K562 (cell line): Measurements from ENCODE around the gene GPATCH3. TPM values are rescaled to one million over a fixed set of nuclear protein-coding genes. Genes with fewer than 3 reads are reported as not detected.

Experiments used
- ARNT ChIP-seq, 2 experiments: fragments of 450-650 bp; IDR thresholded peaks; 2 replicates each; pipeline ENCODE4 v1.6.1; 2016; ENCODE audit warnings: mild to moderate bottlenecking in 1 of 2
- BRCA1 ChIP-seq, 2 experiments: fragments of 450-650 bp in 1 of 2; sonication (generic) in 1 of 2; formaldehyde crosslinking in 1 of 2; IDR thresholded peaks; 2 replicates each; pipeline versions ENCODE4 v1.5.0 to v1.6.1; 2017 to 2020; ENCODE audit warnings: mild to moderate bottlenecking in 1 of 2, missing genetic modification reagents in 1 of 2
- CREB3 ChIP-seq: fragments of 450-650 bp; conservative IDR thresholded peaks from 2 replicates; pipeline ENCODE4 v1.6.1; 2016; ENCODE audit warnings: missing genetic modification characterization, low read depth, mild to moderate bottlenecking, missing compliant biosample characterization, moderate library complexity
- DLX4 ChIP-seq: fragments of 250-450 bp; sonication (Bioruptor Pico); IDR thresholded peaks from 2 replicates; pipeline ENCODE4 v1.6.1; 2021; ENCODE audit warnings: mild to moderate bottlenecking
- HCFC1 ChIP-seq: IDR thresholded peaks from 2 replicates; pipeline ENCODE4 v1.6.1; 2012; ENCODE audit warnings: low read depth, low read length, improper control_type of control experiment
- HSF4 ChIP-seq: fragments of 250-450 bp; sonication (Bioruptor Pico); IDR thresholded peaks from 2 replicates; pipeline ENCODE4 v2.1.2; 2022; ENCODE audit warnings: mild to moderate bottlenecking, moderate library complexity, borderline replicate concordance
- JUNB ChIP-seq: fragments of 450-650 bp; formaldehyde crosslinking; conservative IDR thresholded peaks from 2 replicates; pipeline ENCODE4 v1.4.0; 2020; ENCODE audit warnings: mild to moderate bottlenecking
- JUND ChIP-seq, 2 experiments: IDR thresholded peaks; 2 replicates in 1 of 2; 3 replicates in 1 of 2; pipeline ENCODE4 v1.6.1; 2011; ENCODE audit warnings: borderline replicate concordance in 2 of 2, low read depth in 2 of 2, low read length in 2 of 2, improper control_type of control experiment in 1 of 2, missing biosample characterization in 1 of 2, missing genetic modification characterization in 1 of 2, missing genetic modification reagents in 1 of 2
- MCM2 ChIP-seq: fragments of 450-650 bp; IDR thresholded peaks from 2 replicates; pipeline ENCODE4 v1.6.1; 2017; ENCODE audit warnings: low read depth, mild to moderate bottlenecking
- SMC3 ChIP-seq: conservative IDR thresholded peaks from 2 replicates; pipeline ENCODE4 v1.6.1; 2011; ENCODE audit warnings: low read depth, low read length, improper control_type of control experiment; ENCODE audit not compliant: insufficient read depth
- ZBTB40 ChIP-seq, 2 experiments: fragments of 450-650 bp in 1 of 2; sonication (generic) in 1 of 2; formaldehyde crosslinking in 1 of 2; IDR thresholded peaks; 2 replicates each; pipeline versions ENCODE4 v1.7.1 to v1.9.0; 2016 to 2022; ENCODE audit warnings: inconsistent platforms in 1 of 2, mild to moderate bottlenecking in 1 of 2, missing genetic modification reagents in 1 of 2
- ZNF79 ChIP-seq: fragments of 250-450 bp; sonication (Bioruptor Pico); IDR thresholded peaks from 2 replicates; pipeline ENCODE4 v1.4.0; 2020; ENCODE audit warnings: low read depth, mild to moderate bottlenecking, moderate library complexity
- polyA plus RNA-seq, 8 experiments: library from polyadenylated mRNA; depleted of rRNA in 4 of 8; stranded (reverse) in 5 of 8; unstranded in 3 of 8; fragments of >200 nt; fragmentation: Nextera tagmentation in 2 of 8; fragmentation: Illumina TruSeq in 1 of 8; extraction: Ambion mirVana in 2 of 8; extraction: Trizol in 1 of 8; gene quantifications; 2 replicates each; pipeline versions ENCODE4 v1.2.1 to v1.2.3, GENCODE V29; 2011 to 2014; ENCODE audit warnings: inconsistent platforms in 1 of 8, missing spikeins in 1 of 8
- total RNA-seq, 7 experiments: library from RNA; depleted of rRNA in 6 of 7; stranded (reverse); fragments of >200 nt in 6 of 7; fragmentation: Illumina TruSeq in 2 of 7; extraction: Trizol in 2 of 7; gene quantifications; 2 replicates each; pipeline versions ENCODE4 v1.2.1 to v1.2.3, GENCODE V29; 2011 to 2021; ENCODE audit warnings: low replicate concordance in 1 of 7

The GPATCH3 gene
- total and polyA plus RNA-seq, 9 of the 15 experiments (the other 6 are each of a cell fraction or from before 2014, with no cell fraction given): 1.6 to 23.0 (median 13.3) TPM

- TF ChIP-seq MCM2: no peak
- no peak for TF ChIP-seq JUNB (CRISPR knock-in tag)
- no peak for TF ChIP-seq ZNF79 (CRISPR knock-in tag)
- peak; percentile 64 for TF ChIP-seq HCFC1
- no peak; the same call in 1 of the 2 replicates for TF ChIP-seq CREB3 (tag)
- no peak for TF ChIP-seq BRCA1 (IDR thresholded peaks at IDR 0.05)
- 0 out of 2 replicates have a peak, but pooled peaks have one; percentile 43 for TF ChIP-seq BRCA1 (CRISPR knock-in tag; IDR thresholded peaks at IDR 0.05)
- TF ChIP-seq SMC3: no peak
- no peak for TF ChIP-seq HSF4
- TF ChIP-seq ZBTB40 (IDR thresholded peaks at IDR 0.05): peak; percentile 95
- TF ChIP-seq ZBTB40 (CRISPR knock-in tag; IDR thresholded peaks at IDR 0.05): 0 out of 2 replicates have a peak, but pooled peaks have one; percentile 41
- no peak for TF ChIP-seq ARNT (IDR thresholded peaks at IDR 0.05)
- TF ChIP-seq JUND (IDR thresholded peaks at IDR 0.05; ENCODE audit: borderline replicate concordance, low read depth, low read length): peak; percentile 58; the same call in 1 of the 2 replicates
- TF ChIP-seq JUND (tag; IDR thresholded peaks at IDR 0.05; ENCODE audit: borderline replicate concordance, low read depth, low read length): no peak; the same call in 2 of the 3 replicates
- TF ChIP-seq DLX4 (CRISPR knock-in tag): no peak
These were observed 10.5 kb downstream of the GPATCH3 start, which contains the start of gene GPN2 (continued) for GRCh38 chr1:26889551-26890466.
